Ectodermal cell (in vitro differentiated cells): ENCODE measurements around the gene RUNDC3A.

Experiments used
- H3K27ac ChIP-seq: 2 replicates; pipeline ENCODE4 v1.7.0; 2013; ENCODE audit warnings: mild to moderate bottlenecking, low read depth, low read length; ENCODE audit not compliant: insufficient read depth, poor library complexity, severe bottlenecking
- H3K27me3 ChIP-seq: 2 replicates; pipeline ENCODE4 v1.7.0; 2013; ENCODE audit warnings: mild to moderate bottlenecking, low read length; ENCODE audit not compliant: insufficient read depth, control insufficient read depth, poor library complexity, severe bottlenecking
- H3K36me3 ChIP-seq: one replicate; pipeline ENCODE4 v1.7.0; 2013; ENCODE audit warnings: low read length; ENCODE audit not compliant: control insufficient read depth, insufficient read depth
- H3K4me1 ChIP-seq: one replicate; pipeline ENCODE4 v1.7.0; 2013; ENCODE audit warnings: low read length; ENCODE audit not compliant: control insufficient read depth, insufficient read depth
- H3K4me3 ChIP-seq: 2 replicates; pipeline ENCODE4 v1.7.0; 2013; ENCODE audit warnings: low read depth, low read length, control low read depth; ENCODE audit not compliant: insufficient read depth
- H3K9me3 ChIP-seq: 2 replicates; pipeline ENCODE4 v1.7.0; 2013; ENCODE audit warnings: mild to moderate bottlenecking, low read length, moderate library complexity; ENCODE audit not compliant: control insufficient read depth
- WGBS, 2 experiments: methylation state at CpG; one replicate each; pipeline ENCODE4 v1.1.7; 2013; ENCODE audit warnings: missing lambda C conversion rate in 2 of 2; 5-methylcytosine and 5-hydroxymethylcytosine counted together

Gene RUNDC3A

DNA sequence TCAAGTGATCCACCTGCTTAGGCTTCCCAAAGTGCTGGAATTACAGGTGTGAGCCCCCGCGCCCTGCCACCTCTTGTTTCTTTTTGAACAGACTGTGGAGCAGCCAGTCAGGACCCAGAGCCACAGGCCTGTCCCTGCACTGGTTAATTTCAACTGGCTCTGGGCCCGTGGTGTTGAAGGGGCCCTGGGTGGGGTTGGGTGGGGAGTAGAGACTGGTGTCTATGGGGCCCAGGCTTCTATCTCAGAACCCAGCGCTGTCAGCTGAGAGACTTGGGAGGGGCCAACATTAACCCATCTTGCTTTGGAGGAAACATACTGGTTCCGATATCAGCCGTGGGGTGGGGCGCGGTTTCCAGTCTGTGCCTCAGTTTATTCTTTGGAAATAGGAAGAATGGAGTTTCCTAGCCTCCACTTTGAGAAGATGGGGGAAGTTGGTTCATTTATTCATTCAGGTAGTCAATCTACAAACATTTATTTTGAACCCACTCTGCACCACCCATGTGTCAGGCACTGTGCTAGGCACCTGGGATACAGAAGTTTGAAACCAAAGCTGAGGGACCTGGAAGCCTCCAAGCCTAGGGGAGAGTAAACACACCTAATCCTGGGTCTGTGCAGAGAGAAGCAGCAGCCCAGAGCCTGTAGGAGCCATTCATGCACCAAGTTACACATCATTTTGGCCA is 24.9 kb upstream of the RUNDC3A start:
- Histone ChIP-seq H3K4me3 (no peak overlapping the region), H3K36me3 (no peaks in the 10 kb centered on the region)
- 89 to 94% methylated on average over 8 of the region's 8 CpGs for WGBS, 2 experiments

DNA sequence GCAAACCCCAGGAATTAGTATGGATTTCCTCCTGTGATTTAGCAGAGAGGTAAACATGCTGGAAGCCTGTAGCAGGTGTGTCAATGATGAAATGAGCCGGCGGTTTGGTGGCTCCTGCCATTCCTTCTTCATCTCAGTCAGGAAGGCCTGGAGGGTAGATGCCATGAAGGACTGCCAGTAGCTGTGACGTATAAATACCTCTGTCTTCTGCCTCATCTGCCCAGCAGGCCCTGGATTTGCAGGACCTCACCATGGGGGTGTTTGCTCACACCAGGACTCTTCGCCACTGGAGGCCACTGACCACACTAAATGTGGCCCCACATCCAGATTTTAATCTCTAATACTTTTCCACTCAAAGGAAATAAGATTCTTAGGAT is 24.4 kb upstream of the RUNDC3A start:
- Histone ChIP-seq H3K27ac (no peak overlapping the region), H3K4me1 (no peaks in the 10 kb centered on the region), H3K9me3 (no peaks in the 10 kb centered on the region), H3K36me3 (no peaks in the 10 kb centered on the region), H3K4me3 (no peak overlapping the region), H3K27me3 (no peaks in the 10 kb centered on the region)
- WGBS, 2 experiments = 90 to 92% methylated on average over 4 of the region's 4 CpGs

More for the DNA sequence above, 24.9 kb upstream of the RUNDC3A start:
- no peaks in the 10 kb centered on the region for H3K9me3 ChIP-seq
- H3K4me1 ChIP-seq = no peaks in the 10 kb centered on the region
- no peaks in the 10 kb centered on the region for H3K27me3 ChIP-seq
- no peak overlapping the region for H3K27ac ChIP-seq

- Histone ChIP-seq H3K4me1 (no peaks in the 10 kb centered on the region), H3K36me3 (no peaks in the 10 kb centered on the region), H3K9me3 (no peaks in the 10 kb centered on the region), H3K4me3 (no peak overlapping the region), H3K27me3 (no peaks in the 10 kb centered on the region), H3K27ac (no peak overlapping the region)
- 81 to 88% methylated on average over 8 of the region's 8 CpGs for WGBS, 2 experiments
Measured at GRCh38 chr17:44287651-44288050, 20.8 kb upstream of the RUNDC3A start.

DNA sequence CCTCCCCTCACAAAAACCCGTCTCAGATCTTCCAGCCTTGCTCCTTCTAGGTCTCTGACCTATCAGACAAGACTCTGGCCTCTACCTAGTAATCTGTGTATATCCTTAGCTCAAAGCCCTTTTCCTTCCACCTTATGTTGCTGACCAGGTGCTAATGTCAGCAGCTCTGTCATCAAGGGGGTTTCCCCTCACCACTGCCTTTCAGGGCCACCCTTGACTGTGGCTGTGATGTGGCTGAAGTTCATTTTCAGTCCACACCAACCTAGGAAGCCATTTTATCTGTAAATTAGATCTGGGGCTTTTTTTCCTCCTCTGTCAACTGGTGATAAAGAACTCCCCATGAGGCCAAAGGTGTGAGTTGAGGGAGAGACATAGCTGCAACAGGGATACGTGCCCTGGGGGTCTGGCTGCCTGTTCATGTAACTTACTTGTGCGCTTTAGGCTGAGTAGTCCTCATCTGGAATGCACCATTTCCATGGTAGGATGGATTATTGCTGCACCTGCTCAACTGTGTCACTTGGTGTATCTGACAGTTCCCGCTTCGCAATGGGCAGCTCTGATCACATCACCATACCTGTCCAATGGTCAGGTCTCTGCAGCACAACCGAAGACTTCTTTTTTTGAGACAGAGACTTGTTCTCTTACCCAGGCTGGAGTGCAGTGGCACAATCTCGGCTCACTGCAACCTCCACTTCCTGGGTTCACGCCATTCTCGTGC is 14.7 kb upstream of the RUNDC3A start:
- Histone ChIP-seq H3K4me3 (no peak overlapping the region), H3K27ac (no peak overlapping the region), H3K36me3 (no peaks in the 10 kb centered on the region), H3K4me1 (no peaks in the 10 kb centered on the region), H3K27me3 (no peaks in the 10 kb centered on the region), H3K9me3 (no peaks in the 10 kb centered on the region)
- 91 to 92% methylated on average over 9 of the region's 9 CpGs for WGBS, 2 experiments

DNA sequence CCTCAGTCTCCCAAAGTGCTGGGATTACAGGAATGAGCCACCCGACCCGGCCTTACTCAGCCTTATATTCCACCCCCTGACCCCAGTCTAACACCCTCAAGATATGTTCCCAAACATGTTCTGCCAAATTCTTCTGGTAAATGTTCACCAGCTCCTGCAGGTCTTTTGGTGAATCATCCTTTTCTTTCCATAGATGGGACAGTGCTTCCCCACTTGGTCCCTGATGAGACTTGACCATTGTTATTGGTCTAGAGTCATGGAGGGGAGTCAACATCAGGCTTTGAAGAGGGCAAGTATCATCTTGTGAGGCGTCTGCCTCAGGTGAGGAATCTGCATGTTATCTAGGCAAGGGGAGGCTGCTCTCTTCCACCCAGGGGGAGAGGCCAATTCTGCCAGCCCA is 10.4 kb upstream of the RUNDC3A start:
- 77 to 89% methylated on average over 3 of the region's 3 CpGs for WGBS, 2 experiments
- H3K27me3 ChIP-seq = no peaks in the 10 kb centered on the region
- no peaks in the 10 kb centered on the region for H3K36me3 ChIP-seq
- H3K9me3 ChIP-seq = no peaks in the 10 kb centered on the region
- H3K27ac ChIP-seq = no peak overlapping the region
- no peaks in the 10 kb centered on the region for H3K4me1 ChIP-seq
- no peak overlapping the region for H3K4me3 ChIP-seq

GRCh38 chr17:44304651-44305050 is 3.8 kb upstream of the RUNDC3A start:
- peaks cover 18% of the 10 kb centered on the region for H3K4me1 ChIP-seq
- H3K27me3 ChIP-seq = peaks cover 14% of the 10 kb centered on the region
- no peaks in the 10 kb centered on the region for H3K9me3 ChIP-seq
- H3K4me3 ChIP-seq = no peak overlapping the region
- no peak overlapping the region for H3K27ac ChIP-seq
- H3K36me3 ChIP-seq = no peaks in the 10 kb centered on the region

DNA sequence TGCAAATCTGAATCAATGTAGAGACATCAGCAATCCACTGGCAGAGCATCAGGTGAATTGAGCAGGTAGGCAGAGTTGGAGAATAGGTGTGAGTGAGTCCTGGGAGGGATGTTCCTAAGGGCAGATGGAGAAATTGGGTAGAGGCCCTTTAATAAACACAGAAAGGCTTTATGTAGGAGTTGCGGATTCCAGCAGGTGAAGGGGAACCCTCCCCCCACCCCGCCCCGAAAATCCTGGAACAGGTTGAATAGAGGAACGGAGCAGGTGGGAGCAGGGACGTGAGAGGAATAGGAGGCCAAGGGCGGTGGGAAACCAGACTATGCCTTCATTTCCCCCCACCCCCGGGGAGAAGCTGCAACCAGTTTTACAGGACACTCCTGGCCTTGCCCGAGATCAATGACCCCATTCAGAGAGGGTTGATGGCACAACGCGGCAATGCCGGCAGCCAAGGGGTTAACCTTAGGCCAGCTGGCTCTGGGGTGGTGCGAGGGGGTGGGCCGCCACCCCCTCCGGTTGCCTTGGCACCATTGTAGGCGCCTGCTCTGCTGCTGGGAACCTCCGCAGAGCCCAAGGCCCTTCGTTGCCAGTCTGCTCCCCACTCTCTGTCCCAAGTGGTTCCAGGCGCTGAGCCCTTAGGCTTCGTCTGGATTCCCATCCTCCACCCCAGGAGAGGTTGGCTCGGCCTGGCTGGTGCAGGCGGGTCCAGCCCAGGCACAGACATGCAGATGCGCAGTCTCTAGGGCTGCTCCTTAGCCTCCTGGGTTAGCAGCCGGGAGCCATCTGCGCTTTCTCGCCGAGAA is 814 bp upstream of the RUNDC3A start:
- 2 to 4% methylated on average over 24 to 26 of the region's 26 CpGs for WGBS, 2 experiments
- Histone ChIP-seq H3K4me1 (peaks cover 18% of the 10 kb centered on the region), H3K27ac (peak overlapping the region; percentile 55), H3K36me3 (no peaks in the 10 kb centered on the region), H3K9me3 (no peaks in the 10 kb centered on the region), H3K27me3 (peaks cover 23% of the 10 kb centered on the region), H3K4me3 (peak overlapping the region; percentile 47)

DNA sequence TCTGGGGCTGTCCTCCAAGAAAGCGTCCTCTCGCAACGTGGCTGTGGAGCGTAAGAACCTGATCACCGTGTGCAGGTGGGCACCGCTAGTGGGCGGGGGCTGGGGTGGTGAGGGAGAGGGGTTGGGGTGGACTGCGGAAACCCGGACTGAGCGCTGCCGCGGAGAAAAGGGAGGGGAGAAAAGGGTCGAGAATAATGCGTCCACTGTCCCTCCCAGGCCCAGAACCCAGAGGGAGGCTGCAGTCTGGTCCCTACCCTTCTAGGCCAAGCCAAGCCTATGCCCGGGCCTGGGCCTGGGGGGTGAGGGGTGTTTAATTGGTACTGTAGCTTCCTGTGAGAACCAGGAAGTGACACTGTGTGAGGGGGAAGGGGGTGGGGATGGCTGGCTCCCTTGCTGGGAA is 464 bp downstream of the RUNDC3A start:
- Histone ChIP-seq H3K27ac (no peak overlapping the region), H3K27me3 (peaks cover 35% of the 10 kb centered on the region), H3K36me3 (no peaks in the 10 kb centered on the region), H3K4me3 (peak overlapping the region; percentile 47), H3K4me1 (peaks cover 18% of the 10 kb centered on the region), H3K9me3 (no peaks in the 10 kb centered on the region)
- 6 to 8% methylated on average over 15 of the region's 15 CpGs for WGBS, 2 experiments

- no peaks in the 10 kb centered on the region for H3K9me3 ChIP-seq
- H3K27ac ChIP-seq = no peak overlapping the region
- 60 to 71% methylated on average over 5 of the region's 5 CpGs for WGBS, 2 experiments
- H3K36me3 ChIP-seq = no peaks in the 10 kb centered on the region
- peaks cover 18% of the 10 kb centered on the region for H3K4me1 ChIP-seq
- H3K4me3 ChIP-seq = no peak overlapping the region
- H3K27me3 ChIP-seq = peaks cover 41% of the 10 kb centered on the region
Measured at GRCh38 chr17:44309472-44309871, 1.1 kb downstream of the RUNDC3A start.

DNA sequence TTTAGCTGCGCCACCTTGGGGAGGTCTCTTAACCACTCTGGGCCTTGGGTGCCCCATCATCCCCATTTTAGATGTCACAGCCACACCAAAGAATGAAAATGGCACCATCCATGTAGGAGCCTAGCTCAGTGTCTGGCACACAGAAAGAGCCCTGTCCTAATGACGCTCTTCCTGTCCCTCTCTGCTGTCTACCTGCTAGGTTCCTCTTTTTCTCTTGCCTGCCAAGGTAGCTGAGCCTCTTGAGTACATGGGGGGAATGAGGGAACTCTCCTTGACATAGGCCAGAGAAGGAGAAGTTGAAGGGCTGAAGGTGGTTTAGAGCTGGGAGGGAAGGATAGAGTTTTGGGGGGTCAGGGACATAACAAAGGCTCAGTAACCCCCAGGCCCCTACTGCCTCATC is 1.8 kb downstream of the RUNDC3A start:
- Histone ChIP-seq H3K4me1 (peaks cover 22% of the 10 kb centered on the region), H3K9me3 (no peaks in the 10 kb centered on the region), H3K36me3 (no peaks in the 10 kb centered on the region), H3K4me3 (no peak overlapping the region), H3K27me3 (peaks cover 48% of the 10 kb centered on the region), H3K27ac (no peak overlapping the region)
- 91 to 95% methylated on average over 2 of the region's 2 CpGs for WGBS, 2 experiments
